ENCODE results near the gene AGAP4.
"Not testable (repeated sequence)": the region's sequence is repeated elsewhere in the genome, so short reads cannot be mapped to it uniquely, and the experiment has no call there.

Gene AGAP4

GRCh38 chr10:45847400-45847799 lies at the start of gene AGAP4:
TSS of gene AGAP4 (minus strand) at chr10:45847500. CDS start at chr10:45847347, 153 bp downstream.
- not testable (repeated sequence) for DNase-seq

GRCh38 chr10:45890721-45891120 lies 43.4 kb upstream of the AGAP4 start:
- not testable (repeated sequence) for DNase-seq

DNA sequence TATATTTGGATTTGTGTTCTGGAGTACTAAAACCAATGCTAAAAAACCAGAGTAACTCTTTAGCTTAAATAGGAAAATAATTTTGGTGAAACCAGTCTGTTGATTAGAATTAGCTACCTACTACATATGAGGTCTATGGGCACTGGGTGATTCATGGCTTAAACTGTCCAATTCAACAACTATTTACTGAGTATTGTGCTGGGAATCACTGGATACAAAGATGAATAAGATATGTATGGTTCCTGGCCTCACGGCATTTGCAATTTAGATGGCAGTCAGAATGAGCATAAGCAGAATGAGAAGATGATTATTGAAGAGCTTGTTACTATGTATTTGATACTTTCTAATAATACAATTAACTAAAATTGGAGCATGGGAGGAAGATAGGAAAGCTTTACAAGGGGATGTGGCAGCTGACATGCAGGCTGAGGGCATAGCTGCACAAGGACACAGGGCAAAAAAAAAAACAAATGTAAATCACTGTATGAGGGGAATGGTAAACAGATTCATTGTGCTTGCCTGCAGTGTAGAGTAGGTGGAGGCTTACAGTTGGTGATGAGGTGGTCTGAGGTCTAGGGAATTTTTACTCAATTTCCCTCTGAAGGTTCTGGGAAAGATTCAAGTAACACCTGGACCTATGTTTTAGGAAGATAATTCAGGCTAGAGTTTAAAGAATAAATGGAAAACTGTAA lies 42.4 kb upstream of the AGAP4 start:
- DNase-seq: not testable (repeated sequence)

- not testable (repeated sequence) for DNase-seq
Measured at GRCh38 chr10:45882880-45883279, 35.6 kb upstream of the AGAP4 start.

DNA sequence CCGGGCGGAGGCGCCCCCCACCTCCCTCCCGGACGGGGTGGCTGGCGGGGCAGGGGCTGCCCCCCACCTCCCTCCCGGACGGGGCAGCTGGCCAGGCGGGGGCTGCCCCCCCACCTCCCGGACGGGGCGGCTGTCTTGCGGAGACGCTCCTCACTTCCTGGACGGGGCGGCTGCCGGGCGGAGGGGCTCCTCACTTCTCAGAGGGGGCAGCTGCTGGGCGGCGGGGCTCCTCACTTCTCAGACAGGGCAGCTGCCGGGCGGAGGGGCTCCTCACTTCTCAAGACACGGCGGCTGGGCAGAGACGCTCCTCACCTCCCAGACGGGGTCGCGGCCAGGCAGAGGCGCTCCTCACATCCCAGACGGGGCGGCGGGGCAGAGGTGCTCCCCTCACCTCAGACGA lies 18.1 kb upstream of the AGAP4 start:
- DNase-seq: not testable (repeated sequence)

- DNase-seq: not testable (repeated sequence)
Measured at GRCh38 chr10:45864264-45864663, 17.0 kb upstream of the AGAP4 start.

DNA sequence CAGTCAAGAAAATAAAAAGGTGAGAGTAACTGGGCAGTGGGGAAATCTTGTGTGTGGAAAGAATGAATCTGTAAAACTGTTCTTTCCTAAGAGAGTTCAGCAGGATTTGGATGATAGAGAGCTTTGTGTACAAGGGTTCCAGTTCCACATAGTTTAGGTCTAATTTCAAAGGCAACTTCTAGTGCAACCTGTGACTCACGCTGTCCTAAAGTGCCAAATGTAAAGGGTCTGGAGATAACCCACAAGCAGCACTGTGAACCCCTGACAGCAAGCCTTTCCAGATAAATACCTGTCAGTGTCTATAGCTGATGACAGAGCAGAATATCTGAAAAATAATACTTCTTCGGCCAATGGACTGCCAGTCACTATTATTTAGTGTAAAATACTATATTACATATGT lies 16.3 kb upstream of the AGAP4 start:
- DNase-seq: not testable (repeated sequence)

DNA sequence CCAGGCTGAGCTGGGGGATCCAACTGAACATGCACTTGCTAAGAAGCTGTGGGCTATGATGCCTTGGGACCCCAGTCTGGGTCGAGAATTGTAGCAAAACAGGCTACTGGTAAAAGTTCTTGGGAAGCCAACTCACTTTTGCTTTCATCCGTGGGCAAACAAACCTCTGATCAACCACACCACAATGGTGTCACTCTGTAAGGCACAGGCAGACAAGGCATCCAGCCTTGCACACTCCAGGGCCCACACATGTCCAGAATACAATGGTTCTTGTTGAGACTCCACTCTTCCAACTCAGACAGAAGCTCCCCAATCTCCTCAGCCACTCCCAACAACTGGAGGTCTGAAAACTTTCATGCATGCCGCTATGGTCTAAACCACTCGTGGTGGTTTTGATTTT lies 10.6 kb upstream of the AGAP4 start:
- not testable (repeated sequence) for DNase-seq

DNA sequence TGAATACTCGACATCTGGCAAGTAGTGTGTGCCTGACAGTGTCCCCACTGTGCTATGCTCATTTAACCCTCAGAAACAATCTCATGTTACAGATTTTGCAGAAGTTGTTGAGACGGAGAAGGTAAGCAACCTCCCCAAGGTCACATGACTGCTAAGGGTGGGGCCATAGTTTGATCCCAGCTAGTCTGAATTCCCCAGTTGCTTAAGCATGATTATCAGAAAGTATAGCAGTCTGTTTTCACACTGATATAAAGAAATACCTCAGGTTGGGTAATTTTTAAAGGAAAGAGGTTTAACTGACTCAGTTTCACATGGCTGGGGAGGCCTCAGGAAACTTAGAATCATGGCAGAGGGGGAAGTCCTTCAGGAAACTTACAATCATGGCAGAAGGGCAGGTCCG lies 1.2 kb upstream of the AGAP4 start:
- DNase-seq: not testable (repeated sequence)

- DNase-seq: not testable (repeated sequence)
Measured at GRCh38 chr10:45822918-45823317, 24.4 kb downstream of the AGAP4 start.

DNA sequence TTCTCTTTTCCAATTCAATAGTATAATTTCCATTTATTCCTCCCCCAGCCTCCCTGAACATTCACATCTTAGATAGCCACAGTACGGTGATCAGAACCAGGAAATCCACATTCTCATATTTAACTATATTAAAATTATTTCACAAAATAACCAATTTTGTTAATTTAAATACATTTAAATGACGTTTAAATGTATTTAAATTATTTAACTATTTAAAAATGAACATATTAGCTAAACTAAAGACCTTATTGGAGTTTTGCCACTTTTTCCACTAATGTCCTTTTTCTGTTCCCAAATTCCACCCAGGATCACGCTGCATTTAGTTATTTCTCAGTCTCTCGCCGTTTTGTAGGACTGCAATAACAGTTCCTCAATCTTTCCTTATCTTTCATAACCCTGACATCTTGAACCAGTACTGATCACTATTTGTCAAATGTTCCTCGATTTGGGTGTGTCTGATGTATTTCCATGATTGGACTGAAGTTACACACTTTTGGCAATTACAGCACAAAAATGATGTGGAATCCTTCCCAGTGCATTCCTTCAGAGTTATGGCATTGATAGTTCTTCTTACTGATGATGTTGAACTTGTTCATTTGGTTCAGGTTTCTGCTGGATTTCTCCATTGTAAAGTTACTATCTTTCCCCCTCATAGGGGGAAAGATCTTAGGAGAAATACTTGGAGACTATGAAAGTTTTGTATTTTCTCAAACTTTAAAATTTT lies 27.0 kb downstream of the AGAP4 start:
- not testable (repeated sequence) for DNase-seq

GRCh38 chr10:45819552-45819951 lies 27.7 kb downstream of the AGAP4 start:
- DNase-seq: no peak

- DNase-seq: no peak
Measured at GRCh38 chr10:45817912-45818311, 29.4 kb downstream of the AGAP4 start.

GRCh38 chr10:45817130-45817859 lies 30.0 kb downstream of the AGAP4 start:
- DNase-seq: no peak

DNA sequence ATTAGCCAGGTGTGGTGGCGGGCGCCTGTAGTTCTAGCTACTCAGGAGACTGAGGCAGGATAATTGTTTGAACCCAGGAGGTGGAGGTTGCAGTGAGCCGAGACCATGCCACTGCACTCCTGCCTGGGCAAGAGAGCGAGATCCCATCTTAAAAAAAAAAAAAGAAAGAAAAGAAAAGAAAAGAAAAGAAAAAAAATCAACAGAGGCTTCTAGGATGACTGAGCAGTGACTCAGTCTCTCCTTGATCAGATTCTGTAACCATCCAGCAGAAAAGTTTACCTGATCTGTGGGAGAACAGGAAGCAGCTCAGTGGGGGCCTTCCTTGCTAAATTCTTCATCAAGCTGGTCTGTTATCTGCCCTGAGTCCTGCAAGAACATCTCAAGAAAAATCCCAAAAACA lies 33.2 kb downstream of the AGAP4 start:
- not testable (repeated sequence) for DNase-seq

DNA sequence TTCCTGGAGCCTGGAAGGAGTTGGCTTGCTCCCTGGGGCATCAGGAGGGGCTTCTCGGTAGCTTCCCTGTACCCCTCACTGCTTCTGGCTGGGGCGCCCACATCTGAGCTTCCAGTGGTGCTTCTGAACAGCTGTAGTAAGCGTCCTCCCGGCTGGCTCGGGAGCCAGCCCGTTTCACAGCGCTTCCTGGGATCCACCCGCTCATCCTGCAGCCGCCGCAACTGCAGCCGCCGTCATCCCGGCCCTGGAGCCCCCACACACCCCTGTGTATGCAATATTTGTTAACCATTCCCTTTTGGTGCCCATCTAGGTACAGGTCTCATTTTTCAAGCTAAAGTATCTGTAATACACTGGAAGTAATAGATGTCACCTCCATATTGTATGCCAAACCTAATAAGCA lies 34.3 kb downstream of the AGAP4 start:
- DNase-seq: not testable (repeated sequence)

DNA sequence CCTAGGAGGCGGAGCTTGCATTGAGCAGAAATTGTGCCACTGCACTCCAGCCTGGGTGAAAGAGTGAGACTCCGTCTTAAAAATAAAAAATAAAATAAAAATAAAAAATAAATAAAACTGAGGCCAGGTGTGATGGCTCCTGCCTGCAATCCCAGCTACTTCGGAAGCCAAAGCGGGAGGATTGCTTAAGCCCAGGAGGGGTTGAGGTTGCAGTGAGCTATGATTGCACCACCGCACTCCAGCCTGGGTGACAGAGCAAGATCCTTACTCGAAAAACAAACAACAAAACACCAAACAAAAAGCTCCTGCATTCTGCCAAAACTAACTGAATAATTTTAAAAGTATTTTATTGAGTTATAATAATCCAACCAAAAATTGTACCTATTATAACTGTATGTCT lies 36.2 kb downstream of the AGAP4 start:
- DNase-seq: no peak

GRCh38 chr10:45809837-45810236 lies 37.5 kb downstream of the AGAP4 start:
- DNase-seq: no peak

DNA sequence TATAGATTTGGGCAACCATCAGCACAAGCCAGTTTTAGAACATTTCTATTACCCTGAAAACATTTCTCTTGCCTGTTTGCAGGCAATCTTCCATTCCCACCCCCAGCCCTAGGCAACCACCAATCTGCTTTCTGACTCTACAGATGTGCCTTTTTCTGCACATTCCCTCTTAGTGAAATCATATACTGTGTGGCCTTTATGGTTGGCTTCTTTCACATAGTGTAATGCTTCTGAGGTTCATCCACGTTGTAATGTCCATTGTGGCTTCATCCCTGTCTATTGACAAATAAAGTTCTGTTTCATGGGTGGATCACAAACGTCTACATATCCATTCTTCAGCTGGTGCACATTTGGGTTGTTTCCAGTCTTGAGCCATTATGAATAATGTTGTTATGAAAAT lies 42.3 kb downstream of the AGAP4 start:
- not testable (repeated sequence) for DNase-seq

- not testable (repeated sequence) for DNase-seq
Measured at GRCh38 chr10:45803060-45804010, 44.0 kb downstream of the AGAP4 start.

DNA sequence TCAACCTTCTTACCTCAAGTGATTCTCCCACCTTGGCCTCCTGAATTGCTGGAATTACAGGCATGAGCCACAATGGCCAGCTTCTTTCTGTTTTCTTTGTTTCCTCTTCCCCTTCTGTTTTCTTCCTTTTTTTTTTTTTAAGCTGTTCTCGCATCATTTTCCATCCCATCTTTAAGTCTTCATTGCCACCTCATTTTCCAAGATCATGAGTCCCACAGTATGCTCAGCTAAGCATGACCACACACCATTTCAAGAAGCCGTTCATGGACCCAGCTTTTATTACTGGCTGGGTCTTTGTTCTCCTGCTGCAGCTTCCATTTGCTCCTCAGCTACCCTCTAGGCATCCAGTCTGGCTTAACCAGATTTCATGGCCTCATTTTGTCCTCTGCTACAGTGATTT lies 52.5 kb downstream of the AGAP4 start:
- DNase-seq: not testable (repeated sequence)

DNA sequence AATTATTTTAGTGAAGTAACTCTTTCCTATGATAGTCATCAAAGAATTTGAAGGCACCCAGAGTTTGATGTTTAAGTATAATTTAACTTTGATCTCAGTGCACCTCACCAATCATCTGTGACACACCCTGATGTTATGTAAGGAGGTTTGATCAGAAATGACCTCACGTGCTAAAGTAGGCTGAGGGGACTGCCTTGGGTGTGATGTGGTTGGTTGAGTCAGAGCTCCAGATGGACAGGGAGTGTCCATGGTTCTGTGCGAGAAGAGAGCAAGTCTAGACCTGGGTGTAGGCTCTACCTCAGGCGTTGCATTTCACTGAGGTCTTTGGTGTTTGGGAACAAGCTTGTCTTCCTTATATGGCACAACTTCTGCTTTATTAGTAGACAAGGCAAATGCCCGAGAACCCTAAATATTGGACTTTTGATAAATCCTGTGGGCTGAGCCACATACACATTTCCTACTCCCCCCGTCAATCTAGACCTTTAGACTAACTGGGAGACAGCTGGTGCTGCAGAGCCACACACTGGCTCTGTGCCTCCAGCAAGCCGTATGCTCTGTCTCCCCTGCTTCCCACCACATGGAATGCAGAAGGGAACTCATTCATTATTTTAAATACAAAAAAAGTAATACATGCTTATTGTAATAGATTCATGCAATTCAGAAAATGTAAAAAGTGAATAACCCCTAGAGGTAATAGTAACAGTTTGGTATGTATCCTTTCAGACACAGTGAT lies 56.4 kb downstream of the AGAP4 start:
- not testable (repeated sequence) for DNase-seq
